IMR-90 (cell line): ENCODE results near the gene PRKCA. TPM values are rescaled to one million over a fixed set of nuclear protein-coding genes. Genes with fewer than 3 reads are reported as not detected.
"Not testable (repeated sequence)": the region's sequence is repeated elsewhere in the genome, so short reads cannot be mapped to it uniquely, and the experiment has no call there.

Source experiments
- ATAC-seq: fragments of 200-7000 bp; cut with Tn5 transposase; 2 replicates; pipeline ENCODE4 v1.9.1; 2020; ENCODE audit warnings: low read depth, mild to moderate bottlenecking, moderate library complexity
- BruUV-seq: library from RNA; stranded (reverse); fragments of 400-500 nt; replicated peaks from 2 replicates; lab custom pipeline; 2021; lab: Mats Ljungman, UMichigan
- CTCF ChIA-PET: fragments of 300-600 bp; formaldehyde crosslinking; extraction: SDS; loops from one replicate; lab custom pipeline; 2021; ENCODE audit warnings: antibody characterized with exemption; lab: Yijun Ruan, JAX
- POLR2A ChIA-PET: fragments of 300-600 bp; sonication (Branson Sonifier 250); formaldehyde crosslinking; loops from one replicate; lab custom pipeline; 2022; ENCODE audit warnings: antibody characterized with exemption; ENCODE audit not compliant: unreplicated experiment; lab: Charles Lee
- DNase-seq: peaks from one replicate; pipeline ENCODE4 v3.0.0; 2013
- H2AFZ ChIP-seq: replicated peaks from 2 replicates; pipeline ENCODE3; 2013; ENCODE audit warnings: low read length, mild to moderate bottlenecking; ENCODE audit not compliant: poor library complexity
- H2AK5ac ChIP-seq: 2 replicates; pipeline ENCODE4 v1.6.1; 2013; ENCODE audit warnings: low read depth, low read length, inconsistent platforms
- H2AK9ac ChIP-seq: replicated peaks from 2 replicates; pipeline ENCODE3; 2013; ENCODE audit warnings: mild to moderate bottlenecking, low read depth, low read length, moderate library complexity; ENCODE audit not compliant: poor library complexity
- H2BK120ac ChIP-seq: 2 replicates; pipeline ENCODE4 v1.6.1; 2013; ENCODE audit warnings: low read depth, low read length, inconsistent platforms
- H2BK15ac ChIP-seq: 3 replicates; pipeline ENCODE4 v1.6.1; 2013; ENCODE audit warnings: low read depth, low read length, inconsistent platforms
- H2BK20ac ChIP-seq: 2 replicates; pipeline ENCODE4 v1.6.1; 2013; ENCODE audit warnings: low read depth, mild to moderate bottlenecking, inconsistent platforms, low read length, moderate library complexity
- H2BK5ac ChIP-seq: 2 replicates; pipeline ENCODE4 v1.6.1; 2013; ENCODE audit warnings: mild to moderate bottlenecking, low read depth, low read length, inconsistent platforms; ENCODE audit not compliant: poor library complexity, severe bottlenecking
- H3K14ac ChIP-seq: replicated peaks from 2 replicates; pipeline ENCODE4 v1.6.1; 2013; ENCODE audit warnings: low read depth, low read length, inconsistent platforms
- H3K18ac ChIP-seq: 2 replicates; pipeline ENCODE4 v1.6.1; 2013; ENCODE audit warnings: low read depth, low read length, control low read depth
- H3K23ac ChIP-seq: 2 replicates; pipeline ENCODE4 v1.6.1; 2013; ENCODE audit warnings: low read depth, low read length, inconsistent platforms
- H3K27ac ChIP-seq: 2 replicates; pipeline ENCODE4 v1.5.1; 2013; ENCODE audit warnings: mild to moderate bottlenecking, control low read depth, low read length; ENCODE audit not compliant: insufficient read depth
- H3K27me3 ChIP-seq: 2 replicates; pipeline ENCODE4 v1.6.1; 2013; ENCODE audit warnings: low read length; ENCODE audit not compliant: control insufficient read depth, insufficient read depth
- H3K36me3 ChIP-seq: 2 replicates; pipeline ENCODE4 v1.6.1; 2013; ENCODE audit warnings: low read length, mixed read lengths; ENCODE audit not compliant: control insufficient read depth, insufficient read depth
- H3K4ac ChIP-seq: 2 replicates; pipeline ENCODE4 v1.6.1; 2013; ENCODE audit warnings: low read depth, low read length, inconsistent platforms
- H3K4me1 ChIP-seq: 2 replicates; pipeline ENCODE4 v1.6.1; 2013; ENCODE audit warnings: low read length, mixed read lengths; ENCODE audit not compliant: control insufficient read depth, insufficient read depth
- H3K4me2 ChIP-seq: 2 replicates; pipeline ENCODE4 v1.6.1; 2013; ENCODE audit warnings: low read depth, mild to moderate bottlenecking, control low read depth, low read length, moderate library complexity
- H3K4me3 ChIP-seq: 2 replicates; pipeline ENCODE4 v1.5.1; 2013; ENCODE audit warnings: low read depth, mild to moderate bottlenecking, control low read depth, low read length, moderate library complexity; ENCODE audit not compliant: insufficient read depth
- H3K56ac ChIP-seq: 2 replicates; pipeline ENCODE4 v1.6.1; 2013; ENCODE audit warnings: low read length, inconsistent platforms; ENCODE audit not compliant: insufficient read depth; ENCODE audit errors: extremely low read depth
- H3K79me1 ChIP-seq, 2 experiments: 2 replicates each; pipeline ENCODE4 v1.6.1; 2013; ENCODE audit warnings: low read length in 2 of 2, inconsistent platforms in 1 of 2, low read depth in 1 of 2
- H3K9ac ChIP-seq: 2 replicates; pipeline ENCODE4 v1.6.1; 2013; ENCODE audit warnings: low read depth, low read length, control low read depth
- H3K9me1 ChIP-seq: 2 replicates; pipeline ENCODE4 v1.6.1; 2013; ENCODE audit warnings: low read length, inconsistent platforms; ENCODE audit not compliant: insufficient read depth
- H3K9me3 ChIP-seq: 2 replicates; pipeline ENCODE4 v1.6.1; 2013; ENCODE audit warnings: low read length; ENCODE audit not compliant: control insufficient read depth, insufficient read depth
- H4K20me1 ChIP-seq: 2 replicates; pipeline ENCODE4 v1.6.1; 2013; ENCODE audit warnings: low read length, inconsistent platforms; ENCODE audit not compliant: insufficient read depth
- H4K5ac ChIP-seq: 2 replicates; pipeline ENCODE4 v1.6.1; 2013; ENCODE audit warnings: mild to moderate bottlenecking, low read depth, low read length, control low read depth
- H4K8ac ChIP-seq, 2 experiments: 2 replicates each; pipeline ENCODE4 v1.6.1; 2013; ENCODE audit warnings: low read depth in 2 of 2, low read length in 2 of 2, control low read depth in 1 of 2, inconsistent platforms in 1 of 2
- H4K91ac ChIP-seq: 2 replicates; pipeline ENCODE4 v1.6.1; 2013; ENCODE audit warnings: low read depth, low read length, inconsistent platforms; ENCODE audit not compliant: insufficient read depth
- WGBS, 2 experiments: methylation state at CpG; one replicate each; pipeline versions ENCODE4 v1.1.5 to v1.1.7; 2013; ENCODE audit warnings: missing lambda C conversion rate in 2 of 2; ENCODE audit not compliant: insufficient read length in 1 of 2; ENCODE audit errors: extremely low coverage in 2 of 2; 5-methylcytosine and 5-hydroxymethylcytosine counted together
- dilution Hi-C: fragments of 300-500 bp; cut with HindIII; formaldehyde crosslinking; loops from one replicate; pipeline ENCODE4 v1.14.3; 2018; ENCODE audit warnings: low sequenced_read_pairs; ENCODE audit not compliant: unreplicated experiment
- in situ Hi-C: fragments of 300-500 bp; cut with MboI; formaldehyde crosslinking; loops from 3 replicates; pipeline ENCODE4 v1.14.3; 2019; ENCODE audit warnings: low sequenced_read_pairs, inconsistent platforms, mixed read lengths
- intact Hi-C: fragments of 100-400 bp; cut with micrococcal nuclease; formaldehyde crosslinking; loops from 2 replicates; pipeline ENCODE4 v1.10.0; 2022
- polyA plus RNA-seq, 3 experiments: library from polyadenylated mRNA; depleted of rRNA; stranded (reverse); fragments of >200 nt; gene quantifications; 2 replicates each; pipeline ENCODE4 v1.2.3, GENCODE V29; 2012; ENCODE audit warnings: low replicate concordance in 1 of 3
- total RNA-seq: library from RNA; depleted of rRNA; stranded (reverse); fragments of >200 nt; gene quantifications from 2 replicates; pipeline ENCODE4 v1.2.3, GENCODE V29; 2012

The PRKCA gene
- total and polyA plus RNA-seq, 2 of the 4 experiments (the other 2 are of a cell fraction) = 31.0 to 46.0 TPM

GRCh38 chr17:66489576-66489975 is 187.2 kb downstream of the PRKCA start:
- H3K27ac ChIP-seq, dilution Hi-C loops, H4K8ac ChIP-seq, BruUV-seq, H2BK5ac ChIP-seq, CTCF ChIA-PET, POLR2A ChIA-PET, H3K4ac ChIP-seq, H3K23ac ChIP-seq, H3K9ac ChIP-seq, DNase-seq, H3K14ac ChIP-seq, H2BK15ac ChIP-seq, H2AK9ac ChIP-seq, in situ Hi-C loops, H3K4me3 ChIP-seq, H3K4me2 ChIP-seq, H3K36me3 ChIP-seq, H3K18ac ChIP-seq, H3K56ac ChIP-seq, ATAC-seq, H3K27me3 ChIP-seq, H4K91ac ChIP-seq, H2AK5ac ChIP-seq, H2BK120ac ChIP-seq, H2AFZ ChIP-seq, H3K9me3 ChIP-seq, H4K5ac ChIP-seq, H2BK20ac ChIP-seq: not testable (repeated sequence)
- Histone ChIP-seq H4K20me1 (peaks cover 11% of the 10 kb centered on the region; the same call in 1 of the 2 replicates), H3K79me1 (peaks cover 43 to 68% of the 10 kb centered on the region in 2 experiments), H3K4me1 (peaks cover 14% of the 10 kb centered on the region), H3K9me1 (peaks cover 19% of the 10 kb centered on the region)
- intact Hi-C loops = loop anchor here (1.0 kb wide), 1 partner anchor 34 kb away; no protein-coding TSS in a partner anchor
- WGBS, 2 experiments = no CpG with 5 or more reads among the region's 3 CpGs
